Naive thymus-derived CD4-positive, alpha-beta T cell (primary cell): ENCODE measurements around the gene OR10Z1. TPM values are rescaled to one million over a fixed set of nuclear protein-coding genes. Genes with fewer than 3 reads are reported as not detected.

Experiments
- ATAC-seq: fragments of 150-1000 bp; cut with Tn5 transposase; 2 replicates; pipeline ENCODE4 v1.10.0; 2021; ENCODE audit warnings: mild to moderate bottlenecking, moderate library complexity
- CTCF ChIA-PET: fragments of 350-600 bp; sonication (Branson Sonifier 250); formaldehyde crosslinking; loops from one replicate; lab custom pipeline; 2021; ENCODE audit warnings: antibody characterized with exemption; lab: Charles Lee
- POLR2A ChIA-PET: fragments of 350-600 bp; sonication (Branson Sonifier 250); formaldehyde crosslinking; loops from one replicate; lab custom pipeline; 2021; ENCODE audit warnings: antibody characterized with exemption, inconsistent platforms; lab: Charles Lee
- DNase-seq, 9 donors: peaks; one replicate each; pipeline versions ENCODE4 v3.0.0 to v3.0.0-alpha.2; 2020 to 2022; ENCODE audit warnings: mixed read lengths in 1 of 9
- H3K27ac ChIP-seq: one replicate; pipeline ENCODE4 v1.7.0; 2013; ENCODE audit warnings: mild to moderate bottlenecking, low read depth, low read length, moderate library complexity
- H3K27me3 ChIP-seq, 2 donors: one replicate each; pipeline ENCODE4 v1.7.0; 2013; ENCODE audit warnings: low read length in 2 of 2, mild to moderate bottlenecking in 2 of 2, moderate library complexity in 2 of 2; ENCODE audit not compliant: control insufficient read depth in 2 of 2, insufficient read depth in 2 of 2
- H3K36me3 ChIP-seq, 3 experiments: 1 replicate in 2 of 3; 2 replicates in 1 of 3; pipeline ENCODE4 v1.7.0; 2013; ENCODE audit warnings: low read length in 3 of 3, mild to moderate bottlenecking in 3 of 3, moderate library complexity in 1 of 3; ENCODE audit not compliant: insufficient read depth in 3 of 3, control insufficient read depth in 2 of 3
- H3K4me1 ChIP-seq, 2 donors: one replicate each; pipeline ENCODE4 v1.7.0; 2013; ENCODE audit warnings: low read length in 2 of 2, mild to moderate bottlenecking in 2 of 2, moderate library complexity in 1 of 2; ENCODE audit not compliant: control insufficient read depth in 2 of 2, insufficient read depth in 2 of 2
- H3K4me3 ChIP-seq: 2 replicates; pipeline ENCODE4 v1.7.0; 2013; ENCODE audit warnings: mild to moderate bottlenecking, low read length
- H3K9me3 ChIP-seq, 3 experiments: 1 replicate in 2 of 3; 2 replicates in 1 of 3; pipeline ENCODE4 v1.7.0; 2013; ENCODE audit warnings: low read length in 3 of 3; ENCODE audit not compliant: control insufficient read depth in 2 of 3
- H3K27ac Mint-ChIP-seq, 9 donors: one replicate each; pipeline ENCODE4 v1.8.0; 2020 to 2022; ENCODE audit warnings: mixed read lengths in 9 of 9, mild to moderate bottlenecking in 8 of 9, moderate library complexity in 5 of 9, inconsistent platforms in 2 of 9
- H3K27me3 Mint-ChIP-seq, 5 donors: one replicate each; pipeline ENCODE4 v1.8.0; 2021 to 2022; ENCODE audit warnings: mixed read lengths in 5 of 5, mild to moderate bottlenecking in 1 of 5
- H3K36me3 Mint-ChIP-seq, 5 donors: one replicate each; pipeline ENCODE4 v1.8.0; 2020 to 2022; ENCODE audit warnings: mixed read lengths in 5 of 5, mild to moderate bottlenecking in 3 of 5, inconsistent platforms in 1 of 5
- H3K4me1 Mint-ChIP-seq, 7 donors: one replicate each; pipeline ENCODE4 v1.8.0; 2020 to 2022; ENCODE audit warnings: mixed read lengths in 7 of 7, mild to moderate bottlenecking in 3 of 7, inconsistent platforms in 1 of 7
- H3K4me3 Mint-ChIP-seq, 10 donors: one replicate each; pipeline ENCODE4 v1.8.0; 2020 to 2022; ENCODE audit warnings: mild to moderate bottlenecking in 10 of 10, mixed read lengths in 10 of 10, moderate library complexity in 6 of 10, inconsistent platforms in 2 of 10
- H3K9me3 Mint-ChIP-seq, 11 donors: one replicate each; pipeline ENCODE4 v1.8.0; 2020 to 2022; ENCODE audit warnings: mixed read lengths in 11 of 11, mild to moderate bottlenecking in 4 of 11, inconsistent platforms in 1 of 11, moderate library complexity in 1 of 11
- intact Hi-C, 2 donors: fragments of 100-400 bp; cut with micrococcal nuclease; formaldehyde crosslinking; loops; one replicate each; pipeline ENCODE4 v1.15.1; 2023
- polyA plus RNA-seq, 2 donors: library from polyadenylated mRNA; unstranded; fragments of 300-500 nt; fragmentation: Illumina TruSeq; gene quantifications; one replicate each; pipeline ENCODE4 v1.2.3, GENCODE V29; 2021
- total RNA-seq, 6 experiments: library from RNA in 5 of 6; stranded (reverse) in 5 of 6; gene quantifications; 1 replicate in 5 of 6; 2 replicates in 1 of 6; pipeline ENCODE4 v1.2.3 and lab custom pipeline; 2021 to 2026

Gene OR10Z1
- total and polyA plus RNA-seq, 7 experiments from 2014 or later = not detected

DNA sequence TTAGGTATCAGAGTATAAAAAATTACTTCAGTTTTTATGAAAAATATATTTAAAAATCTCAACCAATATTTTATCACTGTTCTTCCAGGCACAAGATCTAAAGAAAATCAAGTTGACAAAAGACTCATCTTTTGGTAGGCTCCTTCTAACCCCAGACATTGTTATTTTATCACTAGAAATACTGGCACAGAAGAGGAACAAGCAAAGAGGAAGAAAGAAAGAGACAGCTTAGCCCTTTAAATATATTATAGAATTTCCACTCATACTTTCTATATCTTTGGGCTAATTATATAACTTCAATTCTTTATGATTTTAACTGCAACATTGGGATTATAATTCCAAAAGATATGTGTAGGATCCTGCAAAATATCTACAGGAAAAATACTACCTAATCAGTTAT is 49.0 kb downstream of the OR10Z1 start:
- intact Hi-C loops = no loop called here
- Mint-ChIP-seq H3K4me3 (no peak overlapping the region), H3K27me3 (peaks cover 0 to 17% (median 8%) of the 10 kb centered on the region in 5 donors), H3K9me3 (peaks cover 0 to 8% (median 0%) of the 10 kb centered on the region in 11 donors), H3K27ac (no peak overlapping the region), H3K4me1 (peaks cover 0 to 7% (median 5%) of the 10 kb centered on the region in 7 donors), H3K36me3 (no peaks in the 10 kb centered on the region)
- no peaks in the 10 kb centered on the region for H3K36me3 ChIP-seq
- no peak for ATAC-seq
- CTCF ChIA-PET = no interaction called here
- H3K27me3 ChIP-seq = no peaks in the 10 kb centered on the region
- DNase-seq = no peak
- no peaks in the 10 kb centered on the region for H3K4me1 ChIP-seq
- POLR2A ChIA-PET = no interaction called here
- no peak overlapping the region for H3K4me3 ChIP-seq
- H3K27ac ChIP-seq = no peak overlapping the region
- no peaks in the 10 kb centered on the region for H3K9me3 ChIP-seq

- H3K9me3 Mint-ChIP-seq = peaks cover 0 to 8% (median 0%) of the 10 kb centered on the region in 11 donors
- H3K4me1 Mint-ChIP-seq = peaks cover 0 to 7% (median 5%) of the 10 kb centered on the region in 7 donors
- H3K4me3 ChIP-seq = no peak overlapping the region
- DNase-seq (no peak), ATAC-seq (no peak)
- H3K4me3 Mint-ChIP-seq = peak overlapping the region in 1 of 10 donors; percentile 7
- H3K36me3 ChIP-seq = no peaks in the 10 kb centered on the region
- no peaks in the 10 kb centered on the region for H3K4me1 ChIP-seq
- H3K27ac Mint-ChIP-seq = peak overlapping the region in 1 of 9 donors; percentile 60
- ChIA-PET CTCF (no interaction called here), POLR2A (no interaction called here)
- intact Hi-C loops = no loop called here
- H3K36me3 Mint-ChIP-seq = no peaks in the 10 kb centered on the region
- H3K27me3 ChIP-seq = no peaks in the 10 kb centered on the region
- H3K27ac ChIP-seq = no peak overlapping the region
- peaks cover 0 to 17% (median 8%) of the 10 kb centered on the region in 5 donors for H3K27me3 Mint-ChIP-seq
- no peaks in the 10 kb centered on the region for H3K9me3 ChIP-seq
These were observed 49.5 kb downstream of the OR10Z1 start for GRCh38 chr1:158654571-158654970.

Other genes starting within 250 kb of the OR10Z1 start
- gene OR10T2, start 205.8 kb upstream of the OR10Z1 start, total RNA-seq = not detected
- gene OR10T2, start 205.8 kb upstream of the OR10Z1 start, polyA plus RNA-seq = not detected
- gene OR10K2, start 179.0 kb upstream of the OR10Z1 start, total RNA-seq = not detected
- not detected for gene OR10K2, start 179.0 kb upstream of the OR10Z1 start, polyA plus RNA-seq
- not detected for gene OR10K1, start 143.4 kb upstream of the OR10Z1 start, total RNA-seq
- gene OR10K1, start 143.4 kb upstream of the OR10Z1 start, polyA plus RNA-seq = not detected
- not detected for gene OR10R2, start 133.0 kb upstream of the OR10Z1 start, total RNA-seq
- gene OR10R2, start 133.0 kb upstream of the OR10Z1 start, polyA plus RNA-seq = not detected
- gene OR6Y1, start 50.9 kb upstream of the OR10Z1 start, total RNA-seq = not detected
- not detected for gene OR6Y1, start 50.9 kb upstream of the OR10Z1 start, polyA plus RNA-seq
- gene OR6P1, start 34.7 kb upstream of the OR10Z1 start, total RNA-seq = not detected
- not detected for gene OR6P1, start 34.7 kb upstream of the OR10Z1 start, polyA plus RNA-seq
- gene OR10X1, start 25.4 kb upstream of the OR10Z1 start, total RNA-seq = not detected
- not detected for gene OR10X1, start 25.4 kb upstream of the OR10Z1 start, polyA plus RNA-seq
- not detected for gene SPTA1, start 81.4 kb downstream of the OR10Z1 start, total RNA-seq
- not detected for gene SPTA1, start 81.4 kb downstream of the OR10Z1 start, polyA plus RNA-seq
- gene OR6K2, start 95.4 kb downstream of the OR10Z1 start, total RNA-seq = not detected
- gene OR6K2, start 95.4 kb downstream of the OR10Z1 start, polyA plus RNA-seq = not detected
- under 1 TPM in 1 of 5 experiments, not detected in 4; 0.29 TPM for gene OR6K3, start 115.5 kb downstream of the OR10Z1 start, total RNA-seq
- gene OR6K3, start 115.5 kb downstream of the OR10Z1 start, polyA plus RNA-seq = not detected
- gene OR6K6, start 149.5 kb downstream of the OR10Z1 start, total RNA-seq = not detected
- gene OR6K6, start 149.5 kb downstream of the OR10Z1 start, polyA plus RNA-seq = not detected
- under 1 TPM in 1 of 5 experiments, not detected in 4; 0.37 TPM for gene OR6N1, start 166.9 kb downstream of the OR10Z1 start, total RNA-seq
- gene OR6N1, start 166.9 kb downstream of the OR10Z1 start, polyA plus RNA-seq = not detected
- gene OR6N2, start 175.9 kb downstream of the OR10Z1 start, total RNA-seq = under 1 TPM in 1 of 5 experiments, not detected in 4; 0.17 TPM
- not detected for gene OR6N2, start 175.9 kb downstream of the OR10Z1 start, polyA plus RNA-seq
- 100 to 1,000 TPM in 1 of 5 experiments, 1 to 10 TPM in 2, under 1 TPM in 1, not detected in 1; 0.70 to 104 (median 3.1) TPM for gene MNDA, start 226.1 kb downstream of the OR10Z1 start, total RNA-seq
- under 1 TPM; 0.18 to 0.67 TPM for gene MNDA, start 226.1 kb downstream of the OR10Z1 start, polyA plus RNA-seq